Cardiac ventricle fibroblast (primary cell): Measurements from ENCODE around the gene DGKA. TPM values are rescaled to one million over a fixed set of nuclear protein-coding genes. Genes with fewer than 3 reads are reported as not detected.

Source experiments
- total RNA-seq: library from RNA; depleted of rRNA; stranded (reverse); fragments of >200 nt; gene quantifications from 2 replicates; pipeline ENCODE4 v1.2.3, GENCODE V29; 2015

DGKA gene
- 39.6 and 47.5 TPM in 2 replicates for total RNA-seq

DNA sequence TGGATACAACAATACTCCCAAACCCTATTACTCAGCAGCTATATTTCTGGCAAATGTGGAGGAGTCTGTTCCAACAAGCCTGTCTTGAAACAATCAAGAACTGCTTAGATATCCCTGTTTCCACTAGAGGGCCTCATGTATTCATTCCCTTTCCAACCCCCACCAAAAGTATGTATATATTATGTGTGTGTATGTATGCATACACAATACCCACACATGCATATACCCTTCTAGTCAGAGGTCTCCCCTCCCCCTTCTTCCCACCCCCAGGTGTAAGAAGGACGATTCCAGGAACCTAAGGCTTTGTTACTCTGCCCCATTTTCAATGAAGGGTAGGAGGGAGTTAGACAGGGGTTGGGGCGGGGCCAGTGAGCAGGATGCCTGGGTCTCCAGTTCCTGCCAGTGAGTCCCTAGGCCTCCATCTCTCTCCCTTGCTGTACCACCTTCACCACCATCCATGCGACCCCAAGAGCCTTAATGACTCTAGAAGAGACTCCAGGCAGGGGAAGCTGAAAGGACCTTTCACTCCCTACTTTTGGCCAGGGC lies at the start of gene DGKA:
Gene DGKA (plus strand): TSS at position 392 of the 546 bp plus-strand sequence. CDS start 5,342 bp downstream, outside the sequence.

DNA sequence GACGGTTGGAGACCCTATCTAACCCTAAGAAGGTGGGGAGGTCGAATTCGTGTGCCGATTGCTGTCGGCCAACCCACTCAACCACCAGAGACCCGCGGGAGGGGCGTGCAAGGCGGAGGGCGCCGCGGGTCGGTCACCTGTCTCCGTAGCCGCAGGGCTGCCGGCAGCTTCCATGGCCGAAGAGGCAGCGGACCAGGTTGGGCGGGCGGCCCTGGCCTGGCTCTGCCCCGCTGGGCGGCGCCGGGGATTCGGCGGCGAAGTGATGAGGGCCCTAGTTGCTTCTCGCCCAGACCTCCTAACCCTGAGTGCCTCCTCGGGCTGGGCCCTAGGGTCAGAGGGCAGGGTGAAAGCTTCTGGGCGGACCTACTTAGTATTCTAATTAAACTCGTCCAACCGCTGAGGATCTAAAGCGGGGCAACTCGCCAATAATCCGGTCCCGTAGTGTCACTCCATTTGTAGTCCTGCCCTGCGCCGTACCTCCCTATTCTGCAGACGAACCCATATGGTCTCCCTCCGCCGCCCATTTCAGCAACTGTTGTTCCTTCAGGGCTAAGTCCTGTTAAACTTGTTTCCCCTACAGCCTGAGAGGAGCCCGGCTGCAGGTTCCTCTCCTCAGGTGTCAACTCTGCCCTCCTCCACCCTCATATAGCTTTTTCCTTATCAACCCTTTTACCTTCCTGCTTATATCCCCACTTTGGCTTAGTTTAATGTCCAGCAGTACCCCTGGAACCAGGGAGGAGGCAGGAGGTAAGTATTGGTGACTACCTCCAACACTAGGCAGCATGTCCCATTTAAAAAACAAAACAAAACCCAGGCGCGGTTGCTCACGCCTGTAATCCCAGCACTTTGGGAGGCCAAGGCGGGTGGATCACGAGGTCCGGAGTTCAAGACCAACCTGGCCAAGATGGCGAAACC lies 3.1 kb upstream of the DGKA start, which contains the start of gene PYM1:
Gene PYM1 (minus strand): TSS at position 307 of the 915 bp plus-strand sequence. CDS start 133 bp downstream, at position 174.

DNA sequence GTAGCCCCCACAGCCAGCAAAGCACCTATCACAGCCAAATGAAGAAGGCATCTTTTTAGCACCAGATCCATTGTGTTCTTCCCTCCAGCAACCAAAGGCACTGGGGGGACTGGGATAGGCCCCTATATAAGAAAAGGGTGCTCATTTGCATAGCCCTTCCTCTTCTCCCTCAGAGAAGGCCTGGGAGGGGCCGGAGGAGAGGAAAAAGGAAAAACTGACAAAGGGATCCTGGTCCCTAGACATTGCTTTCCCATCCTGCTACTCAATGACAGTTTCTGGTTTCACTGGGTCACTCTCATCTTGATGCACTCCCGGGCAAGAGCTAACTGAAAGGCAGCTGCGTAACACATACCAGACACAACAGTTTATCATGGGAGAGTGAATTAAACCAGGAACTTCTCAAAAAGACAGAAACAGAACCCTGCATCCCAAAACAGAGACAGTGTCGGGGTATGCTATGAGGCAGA lies 35.0 kb downstream of the DGKA start, which contains the start of gene PMEL:
Gene PMEL (minus strand): TSS at position 102 of the 467 bp plus-strand sequence. CDS start 31 bp downstream, at position 71.

DNA sequence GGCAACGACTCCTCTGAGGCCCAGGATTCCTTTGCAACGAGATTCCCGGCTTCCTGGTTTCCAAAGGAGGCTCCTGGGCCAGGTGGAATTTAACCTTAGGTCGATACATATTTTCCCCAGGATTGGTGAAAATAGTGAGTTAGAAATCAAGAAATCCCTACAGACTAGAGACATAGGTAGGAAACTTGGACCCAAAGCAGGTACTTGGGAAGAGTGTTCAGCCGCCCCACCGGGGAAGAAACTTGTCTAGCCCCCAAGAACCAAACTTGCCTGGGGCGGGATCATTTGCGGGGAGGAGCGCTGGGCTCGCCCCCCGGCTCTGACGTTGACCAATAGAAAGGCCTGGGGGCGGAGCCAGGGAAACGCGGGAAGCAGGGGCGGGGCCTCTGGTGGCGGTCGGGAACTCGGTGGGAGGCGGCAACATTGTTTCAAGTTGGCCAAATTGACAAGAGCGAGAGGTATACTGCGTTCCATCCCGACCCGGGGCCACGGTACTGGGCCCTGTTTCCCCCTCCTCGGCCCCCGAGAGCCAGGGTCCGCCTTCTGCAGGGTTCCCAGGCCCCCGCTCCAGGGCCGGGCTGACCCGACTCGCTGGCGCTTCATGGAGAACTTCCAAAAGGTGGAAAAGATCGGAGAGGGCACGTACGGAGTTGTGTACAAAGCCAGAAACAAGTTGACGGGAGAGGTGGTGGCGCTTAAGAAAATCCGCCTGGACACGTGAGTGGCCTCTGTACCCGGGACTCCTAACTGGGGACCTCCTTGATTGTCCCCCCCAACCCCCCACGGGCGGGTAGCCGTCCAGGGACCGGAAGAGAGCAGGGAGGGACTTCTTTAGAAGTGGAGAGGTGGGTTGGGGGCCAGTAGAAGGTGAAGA lies 35.7 kb downstream of the DGKA start, which contains the start of gene CDK2:
Gene CDK2 (plus strand): TSS at position 423 of the 874 bp plus-strand sequence. CDS start 179 bp downstream, at position 602.

DNA sequence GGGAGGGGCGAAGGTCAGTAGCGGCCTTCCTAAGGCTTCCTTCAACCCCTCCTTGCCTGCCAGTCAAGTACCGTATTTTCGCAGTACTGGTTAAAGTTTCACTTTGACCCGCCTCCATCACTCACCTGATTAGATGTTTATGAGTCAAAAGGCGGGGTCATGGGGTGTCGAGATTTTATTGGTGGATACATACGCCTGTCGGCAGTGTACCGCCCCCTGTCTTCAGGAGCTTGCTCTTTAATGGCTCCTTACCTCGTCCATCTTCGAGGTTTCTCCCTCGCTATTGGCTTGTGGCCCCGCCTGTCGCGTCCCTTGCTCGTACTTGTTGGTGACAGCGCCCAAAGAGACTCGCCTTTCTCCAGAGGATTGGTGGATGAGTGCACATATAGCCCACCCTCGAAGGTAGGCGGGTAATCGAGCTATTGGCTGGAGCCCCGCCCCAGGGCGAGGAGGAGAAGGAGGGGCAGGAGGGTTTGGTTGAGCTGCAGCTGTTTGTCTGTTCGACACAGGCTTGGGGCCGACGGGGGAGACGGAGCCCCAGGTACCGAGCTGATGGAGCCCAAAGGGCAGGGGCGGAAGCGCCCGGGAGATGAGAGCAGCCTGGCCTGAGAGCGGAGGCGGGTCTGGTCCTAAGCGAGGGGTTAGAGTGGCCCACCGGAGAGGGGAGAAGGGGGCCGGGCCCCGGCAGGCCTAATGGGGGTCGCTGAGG lies 42.8 kb downstream of the DGKA start, which contains the start of gene RAB5B:
Gene RAB5B (plus strand): TSS at position 480 of the 709 bp plus-strand sequence. CDS start 12,883 bp downstream, outside the sequence.

DNA sequence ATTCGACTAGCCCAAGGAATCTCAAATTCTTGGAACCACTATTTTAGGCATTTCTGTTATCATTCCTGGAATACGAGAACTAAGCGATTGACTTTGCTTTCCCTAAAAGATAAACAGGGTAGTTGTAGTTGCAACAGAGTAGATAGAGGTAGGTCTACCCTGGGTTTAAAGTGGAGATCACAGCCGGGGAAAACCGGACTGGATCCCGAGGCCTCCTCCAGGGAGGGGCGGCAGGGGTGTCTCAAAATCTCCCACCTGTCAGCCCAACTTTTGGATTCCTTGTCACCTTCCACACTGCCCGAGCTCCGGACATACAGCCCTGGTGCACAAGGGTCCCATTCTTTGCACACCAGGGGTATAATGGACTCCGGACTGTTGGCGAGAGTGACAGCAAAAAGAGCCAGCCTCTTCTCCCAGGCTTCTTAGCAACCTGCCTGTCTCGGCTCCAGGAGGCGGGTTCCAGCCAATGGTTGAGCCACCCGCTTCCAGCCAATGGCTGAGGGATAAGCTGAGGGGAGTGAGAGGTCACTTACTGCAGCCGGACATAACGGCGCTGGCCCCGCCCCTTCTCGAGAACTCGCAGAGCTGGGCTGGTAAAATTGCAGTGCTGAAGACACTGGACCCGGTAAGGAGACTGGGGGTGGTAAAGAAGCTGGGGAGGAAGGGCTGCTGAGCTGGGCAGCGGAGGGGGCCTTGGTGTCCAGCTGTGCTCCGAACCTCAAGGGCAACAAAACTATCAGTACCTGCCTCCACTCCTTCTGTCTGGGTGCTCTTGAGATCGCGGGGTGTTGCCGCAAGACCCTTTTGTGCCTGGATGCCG lies 66.0 kb downstream of the DGKA start, which contains the start of gene SUOX:
Gene SUOX (plus strand): TSS at position 562 of the 820 bp plus-strand sequence. CDS start 4,946 bp downstream, outside the sequence.

Other genes with a start within 250 kb of the DGKA start
- 89.7 and 106 TPM in 2 replicates for gene ITGA7, start 223.3 kb upstream of the DGKA start, total RNA-seq
- 128 and 131 TPM in 2 replicates for gene BLOC1S1, start 215.1 kb upstream of the DGKA start, total RNA-seq
- 33.4 and 34.8 TPM in 2 replicates for gene RDH5, start 210.8 kb upstream of the DGKA start, total RNA-seq
- 1,975 and 2,145 TPM in 2 replicates for gene CD63, start 202.2 kb upstream of the DGKA start, total RNA-seq
- gene GDF11, start 188.0 kb upstream of the DGKA start, total RNA-seq: 6.6 and 8.2 TPM in 2 replicates
- gene SARNP, start 113.4 kb upstream of the DGKA start, total RNA-seq: 62.7 and 67.1 TPM in 2 replicates
- gene ORMDL2, start 113.1 kb upstream of the DGKA start, total RNA-seq: 8.5 and 15.4 TPM in 2 replicates
- 27.6 and 32.8 TPM in 2 replicates for gene DNAJC14, start 101.6 kb upstream of the DGKA start, total RNA-seq
- gene MMP19, start 88.2 kb upstream of the DGKA start, total RNA-seq: 36.8 and 37.2 TPM in 2 replicates
- gene PYM1, start 3.3 kb upstream of the DGKA start, total RNA-seq: 24.9 and 29.9 TPM in 2 replicates
- 0.44 and 0.68 TPM in 2 replicates for gene PMEL, start 34.9 kb downstream of the DGKA start, total RNA-seq
- gene CDK2, start 35.7 kb downstream of the DGKA start, total RNA-seq: 5.7 and 10.3 TPM in 2 replicates
- 60.3 and 66.4 TPM in 2 replicates for gene RAB5B, start 42.9 kb downstream of the DGKA start, total RNA-seq
- 13.0 and 18.5 TPM in 2 replicates for gene SUOX, start 66.1 kb downstream of the DGKA start, total RNA-seq
- 2.6 and 4.5 TPM in 2 replicates for gene IKZF4, start 89.9 kb downstream of the DGKA start, total RNA-seq
- gene RPS26, start 110.8 kb downstream of the DGKA start, total RNA-seq: 317 and 566 TPM in 2 replicates
- gene ERBB3, start 149.0 kb downstream of the DGKA start, total RNA-seq: 0.39 TPM in 1 of 2 replicates, not detected in the other
- 72.1 and 74.9 TPM in 2 replicates for gene PA2G4, start 173.4 kb downstream of the DGKA start, total RNA-seq
- gene RPL41, start 185.5 kb downstream of the DGKA start, total RNA-seq: 2,429 and 4,110 TPM in 2 replicates
- 3.8 and 4.0 TPM in 2 replicates for gene ZC3H10, start 187.1 kb downstream of the DGKA start, total RNA-seq
- 112 and 122 TPM in 2 replicates for gene ESYT1, start 197.1 kb downstream of the DGKA start, total RNA-seq
- gene MYL6B, start 221.4 kb downstream of the DGKA start, total RNA-seq: 52.9 and 103 TPM in 2 replicates
- gene MYL6, start 227.2 kb downstream of the DGKA start, total RNA-seq: 1,038 TPM in 2 replicates